ENCODE results near the gene TSNAXIP1. TPM values are rescaled to one million over a fixed set of nuclear protein-coding genes. Genes with fewer than 3 reads are reported as not detected.

TSNAXIP1 gene
- total and polyA plus RNA-seq, 2 experiments from 2014 or later, result 0.65 to 1.2 TPM

- Histone ChIP-seq H3K27me3 (replicated peaks; ENCODE audit: insufficient read depth) (no peaks in the 10 kb centered on the region), H3K4me1 (ENCODE audit: insufficient read depth) (no peaks in the 10 kb centered on the region), H4K20me1 (ENCODE audit: insufficient read depth) (peaks cover 4% of the 10 kb centered on the region; the same call in 1 of the 2 replicates), H2AFZ (no peak overlapping the region), H3K27ac (no peak overlapping the region), H3K4me2 (ENCODE audit: unreplicated experiment) (no peak overlapping the region), H3K9me2 (ENCODE audit: insufficient read depth) (no peaks in the 10 kb centered on the region), H3K4me3 (no peak overlapping the region), H3K36me3 (ENCODE audit: low read depth) (no peaks in the 10 kb centered on the region), H3K9ac (no peak overlapping the region), H3F3A (ENCODE audit: insufficient read depth) (no peaks in the 10 kb centered on the region), H3K9me3 (ENCODE audit: low read depth) (no peaks in the 10 kb centered on the region), H3K79me2 (ENCODE audit: insufficient read depth) (peaks cover 20% of the 10 kb centered on the region; the same call in 1 of the 2 replicates)
- TF ChIP-seq EZH2phosphoT487 (IDR thresholded peaks at IDR 0.05; ENCODE audit: insufficient read depth, low read depth) (no peak), EZH2 (IDR thresholded peaks at IDR 0.05; ENCODE audit: insufficient read depth, poor library complexity, severe bottlenecking) (no peak)
- 64 to 65% methylated on average over 6 of the region's 6 CpGs for WGBS, 2 experiments (ENCODE audit: low coverage in 1 of 2, low lambda C conversion rate in 2 of 2, missing lambda C conversion rate in 2 of 2)
- in situ Hi-C loops (cut with MboI), result no loop called here
- no peak for DNase-seq
These were observed 32.9 kb upstream of the TSNAXIP1 start for GRCh38 chr16:67773569-67774456.

GRCh38 chr16:67774457-67774853 lies 32.2 kb upstream of the TSNAXIP1 start:
- no peak overlapping the region for H3K4me3 ChIP-seq
- peaks cover 4% of the 10 kb centered on the region; the same call in 1 of the 2 replicates for H4K20me1 ChIP-seq (ENCODE audit: insufficient read depth)
- no peak overlapping the region for H3K27ac ChIP-seq
- H3K27me3 ChIP-seq (replicated peaks; ENCODE audit: insufficient read depth), result no peaks in the 10 kb centered on the region
- H3K4me2 ChIP-seq (ENCODE audit: unreplicated experiment), result no peak overlapping the region
- in situ Hi-C loops (cut with MboI), result no loop called here
- H3K36me3 ChIP-seq (ENCODE audit: low read depth), result no peaks in the 10 kb centered on the region
- TF ChIP-seq EZH2 (IDR thresholded peaks at IDR 0.05; ENCODE audit: insufficient read depth, poor library complexity, severe bottlenecking) (no peak), EZH2phosphoT487 (IDR thresholded peaks at IDR 0.05; ENCODE audit: insufficient read depth, low read depth) (no peak)
- H3K9me3 ChIP-seq (ENCODE audit: low read depth), result no peaks in the 10 kb centered on the region
- H3K9me2 ChIP-seq (ENCODE audit: insufficient read depth), result no peaks in the 10 kb centered on the region
- no peak for DNase-seq
- no peak overlapping the region for H2AFZ ChIP-seq
- no peaks in the 10 kb centered on the region for H3F3A ChIP-seq (ENCODE audit: insufficient read depth)
- 81 to 83% methylated on average over 3 of the region's 3 CpGs for WGBS, 2 experiments (ENCODE audit: low coverage in 1 of 2, low lambda C conversion rate in 2 of 2, missing lambda C conversion rate in 2 of 2)
- H3K9ac ChIP-seq, result no peak overlapping the region
- H3K4me1 ChIP-seq (ENCODE audit: insufficient read depth), result no peaks in the 10 kb centered on the region
- peaks cover 20% of the 10 kb centered on the region; the same call in 1 of the 2 replicates for H3K79me2 ChIP-seq (ENCODE audit: insufficient read depth)

GRCh38 chr16:67775273-67775672 lies 31.4 kb upstream of the TSNAXIP1 start:
- Histone ChIP-seq H3K9me2 (ENCODE audit: insufficient read depth) (no peaks in the 10 kb centered on the region), H3K9ac (no peak overlapping the region), H3K9me3 (ENCODE audit: low read depth) (no peaks in the 10 kb centered on the region), H3F3A (ENCODE audit: insufficient read depth) (no peaks in the 10 kb centered on the region), H3K36me3 (ENCODE audit: low read depth) (no peaks in the 10 kb centered on the region), H4K20me1 (ENCODE audit: insufficient read depth) (no peaks in the 10 kb centered on the region), H3K79me2 (ENCODE audit: insufficient read depth) (peaks cover 20% of the 10 kb centered on the region; the same call in 1 of the 2 replicates), H3K4me1 (ENCODE audit: insufficient read depth) (no peaks in the 10 kb centered on the region), H3K27me3 (replicated peaks; ENCODE audit: insufficient read depth) (no peaks in the 10 kb centered on the region), H2AFZ (no peak overlapping the region), H3K27ac (no peak overlapping the region), H3K4me3 (no peak overlapping the region), H3K4me2 (ENCODE audit: unreplicated experiment) (no peak overlapping the region)
- WGBS, 2 experiments (ENCODE audit: low coverage in 1 of 2, low lambda C conversion rate in 2 of 2, missing lambda C conversion rate in 2 of 2), result 91 to 94% methylated on average over 6 of the region's 6 CpGs
- TF ChIP-seq EZH2 (IDR thresholded peaks at IDR 0.05; ENCODE audit: insufficient read depth, poor library complexity, severe bottlenecking) (no peak), EZH2phosphoT487 (IDR thresholded peaks at IDR 0.05; ENCODE audit: insufficient read depth, low read depth) (no peak)
- in situ Hi-C loops (cut with MboI), result no loop called here
- DNase-seq, result no peak

- in situ Hi-C loops (cut with MboI), result no loop called here
- Histone ChIP-seq H3K27ac (no peak overlapping the region), H3F3A (ENCODE audit: insufficient read depth) (no peaks in the 10 kb centered on the region), H2AFZ (no peak overlapping the region), H3K4me2 (ENCODE audit: unreplicated experiment) (no peak overlapping the region), H3K9me2 (ENCODE audit: insufficient read depth) (no peaks in the 10 kb centered on the region), H3K27me3 (replicated peaks; ENCODE audit: insufficient read depth) (no peaks in the 10 kb centered on the region), H3K36me3 (ENCODE audit: low read depth) (no peaks in the 10 kb centered on the region), H3K4me1 (ENCODE audit: insufficient read depth) (no peaks in the 10 kb centered on the region), H3K4me3 (no peak overlapping the region), H3K9me3 (ENCODE audit: low read depth) (no peaks in the 10 kb centered on the region), H3K9ac (no peak overlapping the region), H4K20me1 (ENCODE audit: insufficient read depth) (no peaks in the 10 kb centered on the region), H3K79me2 (ENCODE audit: insufficient read depth) (peaks cover 28% of the 10 kb centered on the region)
- no peak for TF ChIP-seq EZH2phosphoT487 (IDR thresholded peaks at IDR 0.05; ENCODE audit: insufficient read depth, low read depth)
- no peak for TF ChIP-seq EZH2 (IDR thresholded peaks at IDR 0.05; ENCODE audit: insufficient read depth, poor library complexity, severe bottlenecking)
- DNase-seq, result no peak
- 79 to 80% methylated on average over 5 of the region's 5 CpGs for WGBS, 2 experiments (ENCODE audit: low coverage in 1 of 2, low lambda C conversion rate in 2 of 2, missing lambda C conversion rate in 2 of 2)
These were observed 27.3 kb upstream of the TSNAXIP1 start for GRCh38 chr16:67779256-67780014.

Data from GM23248 (cell line).